Stomach (tissue), 4 donors: ENCODE measurements around the gene PRKCE.

Experiments used
- EP300 ChIP-seq: sonication (generic); formaldehyde crosslinking; IDR thresholded peaks from one replicate; pipeline ENCODE4 v1.6.1; 2017; ENCODE audit warnings: antibody characterized with exemption
- POLR2A ChIP-seq, 4 donors: fragments of 450-650 bp; IDR thresholded peaks; one replicate each; pipeline ENCODE4 v1.6.1; 2016; ENCODE audit warnings: antibody characterized with exemption in 4 of 4, control low read depth in 2 of 4, mild to moderate bottlenecking in 1 of 4, moderate library complexity in 1 of 4
- POLR2AphosphoS5 ChIP-seq, 3 donors: sonication (generic); formaldehyde crosslinking; IDR thresholded peaks; one replicate each; pipeline ENCODE4 v1.6.1; 2016; ENCODE audit warnings: antibody characterized with exemption in 3 of 3
- TF ChIP-seq, protein P1 (sequence below), 7 experiments: fragments of 450-650 bp in 4 of 7; fragments of 200-600 bp in 3 of 7; sonication (generic) in 3 of 7; IDR thresholded peaks; one replicate each; pipeline ENCODE4 v1.5.1; 2016 to 2019; ENCODE audit warnings: antibody characterized with exemption in 7 of 7, control low read depth in 2 of 7, mild to moderate bottlenecking in 1 of 7

DNA sequence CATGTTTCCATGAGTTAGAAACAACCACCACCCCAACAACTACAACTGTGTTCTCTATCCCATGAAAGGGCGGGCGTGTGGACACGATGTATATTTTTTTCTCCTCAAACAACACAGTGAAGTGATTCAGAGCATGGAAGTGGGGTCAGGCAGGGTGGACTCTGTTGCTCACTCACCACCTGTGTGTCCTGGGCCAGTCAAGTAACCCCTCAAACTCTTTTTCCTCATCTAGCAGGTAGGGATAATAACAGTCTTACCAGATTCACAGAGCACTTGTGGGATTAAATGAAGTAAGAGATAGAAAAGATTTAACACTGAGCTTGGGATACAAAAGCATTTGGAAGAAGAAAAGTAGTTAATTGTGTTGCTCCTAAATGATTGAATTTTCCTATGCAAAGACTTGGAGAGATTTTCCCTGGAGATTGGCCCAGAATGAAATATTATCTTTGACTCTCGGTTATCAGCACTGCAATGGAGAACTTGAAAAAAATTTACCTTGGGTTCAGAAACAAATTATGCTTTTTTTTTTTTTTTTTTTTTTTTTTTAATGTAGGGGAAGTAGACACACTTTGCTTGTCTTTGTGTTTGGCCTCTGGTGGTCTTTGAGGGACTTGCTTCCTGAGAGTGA is 483.9 kb downstream of the PRKCE start:
- TF ChIP-seq, protein P1, sequence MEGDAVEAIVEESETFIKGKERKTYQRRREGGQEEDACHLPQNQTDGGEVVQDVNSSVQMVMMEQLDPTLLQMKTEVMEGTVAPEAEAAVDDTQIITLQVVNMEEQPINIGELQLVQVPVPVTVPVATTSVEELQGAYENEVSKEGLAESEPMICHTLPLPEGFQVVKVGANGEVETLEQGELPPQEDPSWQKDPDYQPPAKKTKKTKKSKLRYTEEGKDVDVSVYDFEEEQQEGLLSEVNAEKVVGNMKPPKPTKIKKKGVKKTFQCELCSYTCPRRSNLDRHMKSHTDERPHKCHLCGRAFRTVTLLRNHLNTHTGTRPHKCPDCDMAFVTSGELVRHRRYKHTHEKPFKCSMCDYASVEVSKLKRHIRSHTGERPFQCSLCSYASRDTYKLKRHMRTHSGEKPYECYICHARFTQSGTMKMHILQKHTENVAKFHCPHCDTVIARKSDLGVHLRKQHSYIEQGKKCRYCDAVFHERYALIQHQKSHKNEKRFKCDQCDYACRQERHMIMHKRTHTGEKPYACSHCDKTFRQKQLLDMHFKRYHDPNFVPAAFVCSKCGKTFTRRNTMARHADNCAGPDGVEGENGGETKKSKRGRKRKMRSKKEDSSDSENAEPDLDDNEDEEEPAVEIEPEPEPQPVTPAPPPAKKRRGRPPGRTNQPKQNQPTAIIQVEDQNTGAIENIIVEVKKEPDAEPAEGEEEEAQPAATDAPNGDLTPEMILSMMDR (IDR thresholded peaks at IDR 0.05): no peak
- TF ChIP-seq POLR2A (IDR thresholded peaks at IDR 0.05) (no peak), EP300 (no peak), POLR2AphosphoS5 (IDR thresholded peaks at IDR 0.05) (no peak)
